ENCODE results near the gene BCAP31.

The BCAP31 gene

DNA sequence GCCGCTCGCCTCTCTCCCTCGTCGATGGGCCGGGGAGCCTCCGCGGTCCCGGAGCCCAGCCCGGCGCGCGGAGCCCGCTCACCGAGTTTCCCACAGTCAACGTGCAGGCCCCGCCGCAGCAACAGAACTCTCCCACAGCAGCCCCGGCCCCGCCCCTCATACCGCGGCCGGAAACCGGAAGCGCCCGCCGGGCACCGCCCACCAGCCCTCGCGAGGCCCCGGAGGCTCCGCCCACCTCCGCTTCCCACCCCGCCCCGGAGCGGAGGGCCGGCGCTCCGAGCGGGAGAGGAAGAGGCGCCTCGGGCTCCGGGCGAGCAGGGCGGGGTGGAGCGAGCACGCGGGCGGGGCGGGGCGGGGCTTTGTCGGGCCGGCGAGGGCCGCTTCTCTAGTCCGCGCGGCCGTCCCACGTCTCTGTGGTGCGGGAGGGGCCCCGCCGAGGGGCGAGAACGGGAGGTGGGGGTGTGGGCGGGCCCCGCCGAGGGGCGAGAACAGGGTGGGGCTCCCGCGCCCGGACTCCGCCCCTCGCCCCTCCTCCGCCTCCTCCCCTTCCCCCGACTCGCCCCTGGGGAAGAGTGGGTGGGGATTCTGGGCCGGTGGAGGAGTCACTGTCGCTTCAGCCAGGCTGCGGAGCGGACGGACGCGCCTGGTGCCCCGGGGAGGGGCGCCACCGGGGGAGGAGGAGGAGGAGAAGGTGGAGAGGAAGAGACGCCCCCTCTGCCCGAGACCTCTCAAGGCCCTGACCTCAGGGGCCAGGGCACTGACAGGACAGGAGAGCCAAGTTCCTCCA lies at the start of gene BCAP31, which contains the start of gene ABCD1:
BCAP31 (minus strand) TSS at position 136 of the 787 bp plus-strand sequence. CDS start 1,143 bp downstream, outside the sequence.
ABCD1 (plus strand) TSS at position 605 of the 787 bp plus-strand sequence. CDS start 411 bp downstream, outside the sequence.
- DNase-seq, result peak; percentile 84

- no peak for DNase-seq
Observed at GRCh38 chrX:153773218-153773611, 49.0 kb upstream of the BCAP31 start.

- DNase-seq, result no peak
Observed at GRCh38 chrX:153772316-153773217, 48.4 kb upstream of the BCAP31 start.

DNA sequence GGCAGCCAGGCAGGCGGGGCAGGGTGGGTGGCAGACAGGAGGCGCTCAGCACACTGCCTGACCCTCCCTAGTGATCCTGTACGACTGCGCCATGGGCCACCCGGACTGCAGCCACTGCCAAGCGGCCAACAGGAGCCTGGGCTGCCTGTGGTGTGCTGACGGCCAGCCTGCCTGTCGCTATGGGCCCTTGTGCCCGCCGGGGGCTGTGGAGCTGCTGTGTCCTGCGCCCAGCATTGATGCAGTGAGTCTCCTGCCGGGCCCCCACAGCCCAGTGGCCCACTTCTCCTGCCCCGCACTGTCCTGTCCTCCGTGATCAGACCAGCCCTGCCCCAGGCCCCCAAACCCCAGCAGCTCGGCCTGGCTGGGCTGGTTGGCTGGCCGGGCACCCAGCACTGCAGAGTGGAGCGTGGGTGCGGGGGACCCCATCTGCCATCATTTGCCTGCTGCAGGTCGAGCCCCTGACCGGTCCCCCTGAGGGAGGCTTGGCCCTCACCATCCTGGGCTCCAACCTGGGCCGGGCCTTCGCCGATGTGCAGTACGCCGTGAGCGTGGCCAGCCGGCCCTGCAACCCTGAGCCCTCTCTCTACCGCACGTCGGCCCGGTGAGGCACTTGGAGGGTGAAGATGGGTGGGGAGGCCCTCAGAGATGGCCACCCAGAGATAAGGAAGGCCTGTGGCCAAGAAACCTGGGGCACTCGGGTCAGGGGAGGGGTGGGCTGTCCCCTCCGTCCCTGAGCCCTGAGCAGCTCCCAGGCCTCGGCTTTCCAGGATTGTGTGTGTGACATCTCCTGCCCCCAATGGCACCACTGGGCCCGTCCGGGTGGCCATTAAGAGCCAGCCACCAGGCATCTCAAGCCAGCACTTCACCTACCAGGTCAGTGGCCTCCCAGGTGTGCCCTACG lies 47.5 kb upstream of the BCAP31 start:
- DNase-seq, result no peak

DNA sequence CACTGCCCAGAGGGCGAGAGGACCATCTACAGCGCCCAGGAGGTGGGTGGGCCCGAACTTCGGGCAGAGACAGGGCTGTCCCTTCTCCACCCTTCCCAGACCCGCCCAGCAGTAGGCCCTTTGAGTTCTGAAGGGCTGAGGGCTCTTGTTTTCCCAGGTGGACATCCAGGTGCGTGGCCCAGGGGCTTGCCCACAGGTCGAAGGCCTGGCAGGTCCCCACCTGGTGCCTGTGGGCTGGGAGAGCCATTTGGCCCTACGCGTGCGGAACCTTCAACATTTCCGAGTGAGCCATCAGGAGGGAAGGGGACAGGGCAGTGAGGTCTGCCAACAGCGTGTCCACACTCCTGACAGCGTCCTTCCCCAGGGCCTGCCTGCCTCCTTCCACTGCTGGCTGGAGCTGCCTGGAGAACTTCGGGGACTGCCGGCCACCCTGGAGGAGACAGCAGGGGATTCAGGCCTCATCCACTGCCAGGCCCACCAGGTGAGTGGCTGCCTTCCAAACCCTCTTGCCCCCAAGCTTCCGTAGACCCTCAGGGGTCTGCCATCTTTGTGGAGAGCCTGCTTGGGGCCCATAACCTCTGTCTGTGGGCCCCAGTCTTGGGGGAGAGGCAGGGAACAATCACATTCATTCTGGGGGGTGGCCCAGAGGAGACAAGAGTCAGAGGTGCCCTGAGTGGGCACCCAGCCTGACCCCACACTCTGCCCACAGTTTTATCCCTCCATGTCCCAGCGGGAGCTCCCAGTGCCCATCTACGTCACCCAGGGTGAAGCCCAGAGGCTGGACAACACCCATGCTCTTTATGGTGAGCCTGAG lies 46.6 kb upstream of the BCAP31 start:
- DNase-seq, result no peak

GRCh38 chrX:153769865-153770600 lies 45.8 kb upstream of the BCAP31 start:
- DNase-seq, result no peak

GRCh38 chrX:153769158-153769864 lies 45.1 kb upstream of the BCAP31 start:
- DNase-seq, result no peak

GRCh38 chrX:153768311-153769157 lies 44.3 kb upstream of the BCAP31 start:
- DNase-seq, result no peak

- DNase-seq, result no peak
Observed at GRCh38 chrX:153767674-153768055, 43.5 kb upstream of the BCAP31 start.

DNA sequence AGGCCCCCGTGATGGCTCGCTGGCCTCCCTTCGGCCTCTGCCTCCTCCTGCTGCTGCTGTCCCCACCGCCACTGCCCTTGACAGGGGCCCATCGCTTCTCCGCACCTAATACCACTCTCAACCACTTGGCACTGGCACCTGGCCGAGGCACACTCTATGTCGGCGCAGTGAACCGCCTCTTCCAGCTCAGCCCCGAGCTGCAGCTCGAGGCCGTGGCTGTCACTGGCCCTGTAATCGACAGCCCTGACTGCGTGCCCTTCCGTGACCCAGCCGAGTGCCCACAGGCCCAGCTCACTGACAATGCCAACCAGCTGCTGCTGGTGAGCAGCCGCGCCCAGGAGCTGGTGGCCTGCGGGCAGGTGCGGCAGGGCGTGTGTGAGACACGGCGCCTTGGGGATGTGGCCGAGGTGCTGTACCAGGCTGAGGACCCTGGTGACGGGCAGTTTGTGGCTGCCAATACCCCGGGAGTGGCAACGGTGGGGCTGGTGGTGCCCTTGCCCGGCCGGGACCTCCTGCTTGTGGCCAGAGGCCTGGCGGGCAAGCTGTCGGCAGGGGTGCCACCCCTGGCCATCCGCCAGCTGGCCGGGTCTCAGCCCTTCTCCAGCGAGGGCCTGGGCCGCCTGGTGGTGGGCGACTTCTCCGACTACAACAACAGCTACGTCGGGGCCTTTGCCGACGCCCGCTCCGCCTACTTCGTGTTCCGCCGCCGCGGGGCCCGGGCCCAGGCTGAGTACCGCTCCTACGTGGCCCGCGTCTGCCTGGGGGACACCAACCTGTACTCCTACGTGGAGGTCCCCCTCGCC lies 42.9 kb upstream of the BCAP31 start:
- DNase-seq, result no peak

DNA sequence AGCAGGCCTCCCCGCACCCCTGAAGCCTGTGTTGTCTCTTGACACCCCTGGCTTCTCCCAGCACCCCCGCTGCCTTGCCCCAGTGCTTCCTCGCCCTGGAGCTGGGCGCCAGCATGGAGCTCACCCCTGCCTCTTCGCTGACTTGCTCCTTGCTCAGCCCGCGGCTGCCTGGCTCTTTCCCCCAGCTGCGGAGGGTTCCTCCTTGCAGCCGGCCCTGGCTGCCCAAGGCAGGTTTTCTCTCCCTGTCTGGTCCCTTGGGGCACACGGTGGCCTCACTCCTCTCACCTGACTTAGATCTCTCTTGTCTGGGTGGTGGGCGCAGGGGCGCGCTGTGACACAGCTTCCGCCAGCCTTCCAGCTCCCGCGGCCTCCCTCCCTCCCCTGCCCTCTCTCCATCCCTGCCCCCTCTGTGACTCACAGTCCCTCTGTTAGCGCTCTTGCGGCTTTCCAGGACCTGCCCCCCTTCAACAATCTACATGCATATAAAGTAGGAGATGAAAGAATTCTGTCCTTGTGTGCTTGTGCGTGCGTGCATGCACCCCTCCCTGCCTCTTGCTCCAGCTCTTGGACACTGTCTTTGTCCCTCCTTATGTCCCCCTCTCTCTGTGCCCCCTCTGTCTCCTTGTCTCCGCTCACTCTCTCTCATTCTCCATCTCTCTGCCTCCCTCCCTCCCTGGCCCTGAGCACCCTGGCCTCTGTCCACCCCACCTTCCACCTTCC lies 42.1 kb upstream of the BCAP31 start:
- peak; percentile 31 for DNase-seq

DNA sequence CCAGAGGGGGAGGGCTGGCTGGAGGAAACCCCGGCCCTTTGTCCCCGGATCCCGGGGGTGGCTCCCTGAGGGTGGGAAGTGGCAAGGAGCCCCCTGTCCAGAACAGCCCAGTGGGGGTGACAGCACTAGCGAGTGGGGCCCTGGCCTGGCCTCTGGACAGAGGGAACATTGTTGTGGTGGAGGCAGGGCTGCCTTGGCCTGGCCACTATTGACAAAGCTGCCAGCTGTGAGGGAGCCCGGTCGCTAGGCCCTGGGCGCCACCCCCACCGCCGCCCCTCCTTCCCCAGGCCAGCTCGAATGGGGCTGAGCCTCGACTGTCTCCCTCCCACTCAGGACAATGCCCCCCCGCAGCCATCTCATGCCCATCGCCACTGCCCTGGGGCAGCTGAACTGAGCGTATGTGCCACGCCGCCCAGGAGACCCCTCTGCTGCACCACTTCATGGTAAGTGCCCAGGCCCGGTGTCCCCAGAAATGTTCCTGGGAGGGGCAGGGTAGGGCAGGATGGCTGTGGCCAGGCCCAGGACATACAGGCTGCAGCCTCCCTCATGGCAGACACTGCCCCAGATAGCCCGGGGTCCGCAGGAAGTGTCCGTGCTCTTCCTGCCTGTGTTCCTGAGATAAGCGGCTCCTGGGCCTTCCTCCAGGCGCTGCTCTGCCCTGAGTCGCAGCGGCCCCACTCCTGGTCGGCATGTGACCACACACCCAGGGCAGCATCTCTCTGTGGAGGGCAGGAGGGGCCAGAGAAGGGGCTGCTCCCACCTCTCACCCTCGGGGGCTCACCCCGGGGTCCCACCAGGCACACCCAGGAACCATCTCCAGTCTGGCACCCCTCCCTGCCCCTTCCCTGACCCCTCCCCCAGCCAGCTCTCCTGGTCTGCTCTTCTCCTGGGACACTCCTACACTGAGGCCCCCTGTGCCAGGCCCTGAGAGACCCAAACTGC lies 41.2 kb upstream of the BCAP31 start:
- no peak for DNase-seq

DNA sequence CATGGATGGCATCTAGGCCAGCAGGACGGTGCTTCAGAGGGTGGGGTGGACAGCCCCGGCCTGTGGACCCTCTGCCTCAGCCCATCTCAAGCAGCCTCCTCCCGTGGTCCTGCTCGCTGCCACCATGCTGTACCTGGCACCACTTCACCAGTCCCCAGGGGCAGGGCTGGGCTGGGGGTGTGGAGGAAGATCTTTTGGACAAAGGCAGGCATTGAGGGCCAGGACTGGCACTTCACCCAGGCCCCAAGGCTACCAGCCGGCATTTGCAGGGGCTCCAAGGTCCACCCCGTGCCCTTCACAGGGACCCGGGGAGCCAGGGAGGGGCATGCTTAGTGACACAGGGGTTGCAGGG lies 40.6 kb upstream of the BCAP31 start:
- no peak for DNase-seq

DNA sequence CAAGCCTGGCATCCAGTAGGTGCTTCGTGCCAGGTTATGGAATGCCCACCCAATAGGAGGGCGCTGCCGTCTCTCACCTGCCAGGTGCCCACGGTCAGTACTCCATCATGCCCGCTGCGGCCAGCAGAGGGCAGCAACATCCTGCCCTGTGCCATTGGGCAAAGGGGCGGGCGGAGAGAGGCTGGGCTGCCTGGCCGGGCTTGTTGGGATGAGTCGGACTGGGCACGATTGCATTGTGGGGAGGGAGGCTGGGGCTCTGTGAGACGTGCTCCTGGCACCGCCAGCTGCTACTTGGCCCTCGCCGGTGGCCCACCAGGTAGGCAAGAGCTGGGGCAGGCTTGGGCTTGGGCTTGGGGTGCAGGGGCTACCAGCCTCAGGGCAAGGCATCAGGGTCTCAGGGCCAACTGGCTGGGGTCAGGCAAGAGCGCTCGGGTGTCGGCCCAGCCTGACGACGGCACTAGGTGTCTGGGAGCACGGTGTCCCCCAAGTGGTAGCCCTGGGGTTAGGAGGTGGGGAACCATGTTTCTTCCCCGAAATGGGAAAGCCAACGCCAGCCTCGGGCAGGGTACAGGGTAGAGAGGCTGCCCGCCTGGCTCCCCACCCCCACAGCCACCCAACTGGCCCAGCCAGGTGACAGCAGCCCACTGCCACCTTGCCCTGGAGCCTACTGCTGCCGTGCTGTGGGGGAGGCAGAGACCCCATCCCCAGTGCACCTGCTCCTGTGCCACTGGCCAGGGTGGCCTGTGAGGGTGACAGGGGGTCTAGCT lies 40.0 kb upstream of the BCAP31 start, which contains the start of gene PLXNB3:
PLXNB3 (plus strand) TSS at position 261 of the 767 bp plus-strand sequence. CDS start 1,287 bp downstream, outside the sequence.
- DNase-seq, result peak; percentile 75

- DNase-seq, result no peak
Observed at GRCh38 chrX:153763298-153763932, 39.2 kb upstream of the BCAP31 start.

Measured in stimulated activated CD4-positive, alpha-beta T cell treated with anti-CD3 and anti-CD28 coated beads, Interleukin-12 subunit alpha, Interleukin-12 subunit beta, amount 100 ng/mL, for 4 hours (primary cell).